IMR-90 (cell line): ENCODE results near the gene FKBP11. TPM values are rescaled to one million over a fixed set of nuclear protein-coding genes. Genes with fewer than 3 reads are reported as not detected.

Experiments used
- ATAC-seq: fragments of 200-7000 bp; cut with Tn5 transposase; 2 replicates; pipeline ENCODE4 v1.9.1; 2020; ENCODE audit warnings: low read depth, mild to moderate bottlenecking, moderate library complexity
- BruUV-seq: library from RNA; stranded (reverse); fragments of 400-500 nt; replicated peaks from 2 replicates; lab custom pipeline; 2021; lab: Mats Ljungman, UMichigan
- CTCF ChIA-PET: fragments of 300-600 bp; formaldehyde crosslinking; extraction: SDS; loops from one replicate; lab custom pipeline; 2021; ENCODE audit warnings: antibody characterized with exemption; lab: Yijun Ruan, JAX
- POLR2A ChIA-PET: fragments of 300-600 bp; sonication (Branson Sonifier 250); formaldehyde crosslinking; loops from one replicate; lab custom pipeline; 2022; ENCODE audit warnings: antibody characterized with exemption; ENCODE audit not compliant: unreplicated experiment; lab: Charles Lee
- DNase-seq: peaks from one replicate; pipeline ENCODE4 v3.0.0; 2013
- H2AFZ ChIP-seq: replicated peaks from 2 replicates; pipeline ENCODE3; 2013; ENCODE audit warnings: low read length, mild to moderate bottlenecking; ENCODE audit not compliant: poor library complexity
- H2AK5ac ChIP-seq: 2 replicates; pipeline ENCODE4 v1.6.1; 2013; ENCODE audit warnings: low read depth, low read length, inconsistent platforms
- H2AK9ac ChIP-seq: replicated peaks from 2 replicates; pipeline ENCODE3; 2013; ENCODE audit warnings: mild to moderate bottlenecking, low read depth, low read length, moderate library complexity; ENCODE audit not compliant: poor library complexity
- H2BK120ac ChIP-seq: 2 replicates; pipeline ENCODE4 v1.6.1; 2013; ENCODE audit warnings: low read depth, low read length, inconsistent platforms
- H2BK15ac ChIP-seq: 3 replicates; pipeline ENCODE4 v1.6.1; 2013; ENCODE audit warnings: low read depth, low read length, inconsistent platforms
- H2BK20ac ChIP-seq: 2 replicates; pipeline ENCODE4 v1.6.1; 2013; ENCODE audit warnings: low read depth, mild to moderate bottlenecking, inconsistent platforms, low read length, moderate library complexity
- H2BK5ac ChIP-seq: 2 replicates; pipeline ENCODE4 v1.6.1; 2013; ENCODE audit warnings: mild to moderate bottlenecking, low read depth, low read length, inconsistent platforms; ENCODE audit not compliant: poor library complexity, severe bottlenecking
- H3K14ac ChIP-seq: replicated peaks from 2 replicates; pipeline ENCODE4 v1.6.1; 2013; ENCODE audit warnings: low read depth, low read length, inconsistent platforms
- H3K18ac ChIP-seq: 2 replicates; pipeline ENCODE4 v1.6.1; 2013; ENCODE audit warnings: low read depth, low read length, control low read depth
- H3K23ac ChIP-seq: 2 replicates; pipeline ENCODE4 v1.6.1; 2013; ENCODE audit warnings: low read depth, low read length, inconsistent platforms
- H3K27ac ChIP-seq: 2 replicates; pipeline ENCODE4 v1.5.1; 2013; ENCODE audit warnings: mild to moderate bottlenecking, control low read depth, low read length; ENCODE audit not compliant: insufficient read depth
- H3K27me3 ChIP-seq: 2 replicates; pipeline ENCODE4 v1.6.1; 2013; ENCODE audit warnings: low read length; ENCODE audit not compliant: control insufficient read depth, insufficient read depth
- H3K36me3 ChIP-seq: 2 replicates; pipeline ENCODE4 v1.6.1; 2013; ENCODE audit warnings: low read length, mixed read lengths; ENCODE audit not compliant: control insufficient read depth, insufficient read depth
- H3K4ac ChIP-seq: 2 replicates; pipeline ENCODE4 v1.6.1; 2013; ENCODE audit warnings: low read depth, low read length, inconsistent platforms
- H3K4me1 ChIP-seq: 2 replicates; pipeline ENCODE4 v1.6.1; 2013; ENCODE audit warnings: low read length, mixed read lengths; ENCODE audit not compliant: control insufficient read depth, insufficient read depth
- H3K4me2 ChIP-seq: 2 replicates; pipeline ENCODE4 v1.6.1; 2013; ENCODE audit warnings: low read depth, mild to moderate bottlenecking, control low read depth, low read length, moderate library complexity
- H3K4me3 ChIP-seq: 2 replicates; pipeline ENCODE4 v1.5.1; 2013; ENCODE audit warnings: low read depth, mild to moderate bottlenecking, control low read depth, low read length, moderate library complexity; ENCODE audit not compliant: insufficient read depth
- H3K56ac ChIP-seq: 2 replicates; pipeline ENCODE4 v1.6.1; 2013; ENCODE audit warnings: low read length, inconsistent platforms; ENCODE audit not compliant: insufficient read depth; ENCODE audit errors: extremely low read depth
- H3K79me1 ChIP-seq, 2 experiments: 2 replicates each; pipeline ENCODE4 v1.6.1; 2013; ENCODE audit warnings: low read length in 2 of 2, inconsistent platforms in 1 of 2, low read depth in 1 of 2
- H3K9ac ChIP-seq: 2 replicates; pipeline ENCODE4 v1.6.1; 2013; ENCODE audit warnings: low read depth, low read length, control low read depth
- H3K9me1 ChIP-seq: 2 replicates; pipeline ENCODE4 v1.6.1; 2013; ENCODE audit warnings: low read length, inconsistent platforms; ENCODE audit not compliant: insufficient read depth
- H3K9me3 ChIP-seq: 2 replicates; pipeline ENCODE4 v1.6.1; 2013; ENCODE audit warnings: low read length; ENCODE audit not compliant: control insufficient read depth, insufficient read depth
- H4K20me1 ChIP-seq: 2 replicates; pipeline ENCODE4 v1.6.1; 2013; ENCODE audit warnings: low read length, inconsistent platforms; ENCODE audit not compliant: insufficient read depth
- H4K5ac ChIP-seq: 2 replicates; pipeline ENCODE4 v1.6.1; 2013; ENCODE audit warnings: mild to moderate bottlenecking, low read depth, low read length, control low read depth
- H4K8ac ChIP-seq, 2 experiments: 2 replicates each; pipeline ENCODE4 v1.6.1; 2013; ENCODE audit warnings: low read depth in 2 of 2, low read length in 2 of 2, control low read depth in 1 of 2, inconsistent platforms in 1 of 2
- H4K91ac ChIP-seq: 2 replicates; pipeline ENCODE4 v1.6.1; 2013; ENCODE audit warnings: low read depth, low read length, inconsistent platforms; ENCODE audit not compliant: insufficient read depth
- MAZ ChIP-seq: IDR thresholded peaks from 2 replicates; pipeline ENCODE4 v1.6.1; 2012; ENCODE audit warnings: low read depth, mild to moderate bottlenecking, low read length, improper control_type of control experiment, moderate library complexity, borderline replicate concordance
- MXI1 ChIP-seq: IDR thresholded peaks from 2 replicates; pipeline ENCODE4 v1.6.1; 2012; ENCODE audit warnings: low read depth, mild to moderate bottlenecking, low read length, moderate library complexity, borderline replicate concordance
- POLR2A ChIP-seq: IDR thresholded peaks from 2 replicates; pipeline ENCODE4 v1.6.1; 2012; ENCODE audit warnings: mild to moderate bottlenecking, low read depth, low read length
- RFX5 ChIP-seq: IDR thresholded peaks from 2 replicates; pipeline ENCODE4 v1.8.0; 2012; ENCODE audit warnings: low read depth, mild to moderate bottlenecking, low read length, moderate library complexity
- SMC3 ChIP-seq: fragments of 150-350 bp; IDR thresholded peaks from 2 replicates; pipeline ENCODE4 v1.6.1; 2016; ENCODE audit warnings: low read depth, mild to moderate bottlenecking, antibody characterized with exemption, low read length, moderate library complexity
- WGBS, 2 experiments: methylation state at CpG; one replicate each; pipeline versions ENCODE4 v1.1.5 to v1.1.7; 2013; ENCODE audit warnings: missing lambda C conversion rate in 2 of 2; ENCODE audit not compliant: insufficient read length in 1 of 2; ENCODE audit errors: extremely low coverage in 2 of 2; 5-methylcytosine and 5-hydroxymethylcytosine counted together
- dilution Hi-C: fragments of 300-500 bp; cut with HindIII; formaldehyde crosslinking; loops from one replicate; pipeline ENCODE4 v1.14.3; 2018; ENCODE audit warnings: low sequenced_read_pairs; ENCODE audit not compliant: unreplicated experiment
- in situ Hi-C: fragments of 300-500 bp; cut with MboI; formaldehyde crosslinking; loops from 3 replicates; pipeline ENCODE4 v1.14.3; 2019; ENCODE audit warnings: low sequenced_read_pairs, inconsistent platforms, mixed read lengths
- intact Hi-C: fragments of 100-400 bp; cut with micrococcal nuclease; formaldehyde crosslinking; loops from 2 replicates; pipeline ENCODE4 v1.10.0; 2022
- polyA plus RNA-seq, 3 experiments: library from polyadenylated mRNA; depleted of rRNA; stranded (reverse); fragments of >200 nt; gene quantifications; 2 replicates each; pipeline ENCODE4 v1.2.3, GENCODE V29; 2012; ENCODE audit warnings: low replicate concordance in 1 of 3
- total RNA-seq: library from RNA; depleted of rRNA; stranded (reverse); fragments of >200 nt; gene quantifications from 2 replicates; pipeline ENCODE4 v1.2.3, GENCODE V29; 2012
- TF ChIP-seq, protein P1 (sequence below): conservative IDR thresholded peaks from 2 replicates; pipeline ENCODE4 v1.5.1; 2012; ENCODE audit warnings: mild to moderate bottlenecking, low read depth, low read length, improper control_type of control experiment

Gene FKBP11
- total and polyA plus RNA-seq, 2 of the 4 experiments (the other 2 are of a cell fraction) = 5.0 to 40.0 TPM

DNA sequence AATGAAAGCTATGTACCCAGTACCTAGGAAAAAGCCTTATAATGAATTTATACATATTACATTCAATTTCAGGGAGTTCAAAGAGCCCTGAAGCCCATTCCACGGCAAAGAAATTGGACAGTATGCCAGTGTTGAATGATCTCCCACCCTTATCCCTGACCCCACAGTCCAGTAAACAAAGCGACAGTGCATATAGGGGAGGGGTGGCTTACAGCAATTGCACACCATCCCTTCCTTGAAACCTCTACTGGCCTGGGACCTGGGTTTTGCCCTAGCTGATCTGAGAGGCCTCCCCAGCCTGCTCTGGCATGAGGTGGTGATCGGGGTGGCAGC is 42.4 kb downstream of the FKBP11 start (continued):
- TF ChIP-seq, protein P1, sequence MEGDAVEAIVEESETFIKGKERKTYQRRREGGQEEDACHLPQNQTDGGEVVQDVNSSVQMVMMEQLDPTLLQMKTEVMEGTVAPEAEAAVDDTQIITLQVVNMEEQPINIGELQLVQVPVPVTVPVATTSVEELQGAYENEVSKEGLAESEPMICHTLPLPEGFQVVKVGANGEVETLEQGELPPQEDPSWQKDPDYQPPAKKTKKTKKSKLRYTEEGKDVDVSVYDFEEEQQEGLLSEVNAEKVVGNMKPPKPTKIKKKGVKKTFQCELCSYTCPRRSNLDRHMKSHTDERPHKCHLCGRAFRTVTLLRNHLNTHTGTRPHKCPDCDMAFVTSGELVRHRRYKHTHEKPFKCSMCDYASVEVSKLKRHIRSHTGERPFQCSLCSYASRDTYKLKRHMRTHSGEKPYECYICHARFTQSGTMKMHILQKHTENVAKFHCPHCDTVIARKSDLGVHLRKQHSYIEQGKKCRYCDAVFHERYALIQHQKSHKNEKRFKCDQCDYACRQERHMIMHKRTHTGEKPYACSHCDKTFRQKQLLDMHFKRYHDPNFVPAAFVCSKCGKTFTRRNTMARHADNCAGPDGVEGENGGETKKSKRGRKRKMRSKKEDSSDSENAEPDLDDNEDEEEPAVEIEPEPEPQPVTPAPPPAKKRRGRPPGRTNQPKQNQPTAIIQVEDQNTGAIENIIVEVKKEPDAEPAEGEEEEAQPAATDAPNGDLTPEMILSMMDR = no peak

DNA sequence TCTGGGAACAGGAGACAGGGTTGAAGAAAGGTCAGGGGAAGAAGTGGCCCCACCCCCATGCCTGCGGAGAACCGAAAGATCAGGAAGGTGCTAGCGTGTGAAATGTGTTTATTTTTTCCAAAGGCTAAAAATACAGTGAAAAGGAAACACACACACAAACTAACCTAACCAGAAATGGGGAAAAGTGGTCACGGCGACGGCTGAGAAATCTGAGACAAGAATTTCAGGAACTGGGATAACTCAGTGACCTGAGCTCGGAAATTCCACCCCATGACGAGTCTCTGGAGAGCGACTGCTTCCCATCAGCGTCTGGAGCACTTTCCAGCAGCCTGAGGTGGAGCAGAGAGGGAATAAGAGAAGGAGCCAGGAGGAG is 43.0 kb downstream of the FKBP11 start:
- Histone ChIP-seq H4K5ac (no peak overlapping the region), H3K9me1 (no peaks in the 10 kb centered on the region; the same call in 1 of the 2 replicates), H4K91ac (no peak overlapping the region), H3K4ac (peak overlapping the region; percentile 50; the same call in 1 of the 2 replicates), H3K79me1 (no peaks in the 10 kb centered on the region), H3K14ac (peak overlapping the region; percentile 57), H4K20me1 (no peaks in the 10 kb centered on the region), H3K56ac (no peak overlapping the region), H3K4me3 (no peak overlapping the region), H3K27me3 (peaks cover 10% of the 10 kb centered on the region), H3K9me3 (no peaks in the 10 kb centered on the region), H2AK5ac (no peak overlapping the region), H3K18ac (no peak overlapping the region; the same call in 1 of the 2 replicates), H3K23ac (peak overlapping the region; percentile 6; the same call in 1 of the 2 replicates), H4K8ac (0 out of 4 replicates have a peak overlapping the region, but pooled peaks of 1 of the 2 experiments have one; percentile 42), H3K9ac (no peak overlapping the region), H2AK9ac (no peak overlapping the region), H2BK15ac (no peak overlapping the region), H3K4me1 (peaks cover 15% of the 10 kb centered on the region), H3K27ac (no peak overlapping the region), H3K36me3 (no peaks in the 10 kb centered on the region), H2BK5ac (no peak overlapping the region), H3K4me2 (peak overlapping the region; percentile 70), H2BK120ac (no peak overlapping the region; the same call in 1 of the 2 replicates), H2AFZ (peak overlapping the region; percentile 38), H2BK20ac (peak overlapping the region; percentile 30; the same call in 1 of the 2 replicates)
- ATAC-seq (peak; percentile 71), DNase-seq (peak; percentile 66)
- 3% methylated on average over 4 of the region's 10 CpGs; no CpG with 5 or more reads in 1 of the 2 experiments for WGBS, 2 experiments
- POLR2A ChIA-PET = no interaction called here
- BruUV-seq = no TSS peak
- TF ChIP-seq POLR2A (no peak), MAZ (no peak), SMC3 (no peak), RFX5 (no peak), MXI1 (no peak)
- dilution Hi-C loops (no loop called here), in situ Hi-C loops (no loop called here), intact Hi-C loops (no loop called here)
- CTCF ChIA-PET = interaction anchor here (1.0 to 2.7 kb wide), 3 partner anchors 8 to 29 kb away, joined by 3 to 11 read pairs (median 5); no protein-coding TSS in a partner anchor
